GM08714 (cell line): ENCODE data around the gene NRG2.

Experiments
- H3K4me3 ChIP-seq: fragments of 200-500 bp; sonication (Bioruptor generic); 2 replicates; pipeline ENCODE4 v1.5.1; 2014; ENCODE audit warnings: mild to moderate bottlenecking, low read length, inconsistent platforms
- ZNF274 ChIP-seq: IDR thresholded peaks from 2 replicates; pipeline ENCODE4 v1.6.1; 2012; ENCODE audit warnings: mild to moderate bottlenecking, low read depth, low read length

Gene NRG2

GRCh38 chr5:139895046-139895445, 148.1 kb downstream of the NRG2 start:
- TF ChIP-seq ZNF274, result no peak

GRCh38 chr5:139893873-139894272, 149.2 kb downstream of the NRG2 start:
- TF ChIP-seq ZNF274, result no peak

More at GRCh38 chr5:139895046-139895445, 148.1 kb downstream of the NRG2 start:
- H3K4me3 ChIP-seq, result no peak overlapping the region

GRCh38 chr5:139889410-139889809, 153.7 kb downstream of the NRG2 start:
- H3K4me3 ChIP-seq, result no peak overlapping the region
- no peak for TF ChIP-seq ZNF274

More at GRCh38 chr5:139893873-139894272, 149.2 kb downstream of the NRG2 start:
- no peak overlapping the region for H3K4me3 ChIP-seq

GRCh38 chr5:139888370-139888769, 154.7 kb downstream of the NRG2 start:
- TF ChIP-seq ZNF274, result no peak
- no peak overlapping the region for H3K4me3 ChIP-seq

GRCh38 chr5:139886213-139886612, 156.9 kb downstream of the NRG2 start:
- no peak for TF ChIP-seq ZNF274
- no peak overlapping the region for H3K4me3 ChIP-seq

GRCh38 chr5:139885857-139886208, 157.3 kb downstream of the NRG2 start:
- no peak for TF ChIP-seq ZNF274
- no peak overlapping the region for H3K4me3 ChIP-seq

- TF ChIP-seq ZNF274, result no peak
- H3K4me3 ChIP-seq, result no peak overlapping the region
Observed at GRCh38 chr5:139885172-139885856, 157.8 kb downstream of the NRG2 start.

- no peak for TF ChIP-seq ZNF274
Observed at GRCh38 chr5:139884734-139885133, 158.4 kb downstream of the NRG2 start.

GRCh38 chr5:139884144-139884543, 159.0 kb downstream of the NRG2 start:
- no peak overlapping the region for H3K4me3 ChIP-seq
- TF ChIP-seq ZNF274, result no peak

More at GRCh38 chr5:139884734-139885133, 158.4 kb downstream of the NRG2 start:
- no peak overlapping the region for H3K4me3 ChIP-seq

- no peak for TF ChIP-seq ZNF274
- H3K4me3 ChIP-seq, result no peak overlapping the region
Observed at GRCh38 chr5:139882961-139883539, 160.0 kb downstream of the NRG2 start.

GRCh38 chr5:139882316-139882715, 160.8 kb downstream of the NRG2 start:
- TF ChIP-seq ZNF274, result no peak

GRCh38 chr5:139881143-139881733, 161.9 kb downstream of the NRG2 start:
- no peak overlapping the region for H3K4me3 ChIP-seq
- no peak for TF ChIP-seq ZNF274

More at GRCh38 chr5:139882316-139882715, 160.8 kb downstream of the NRG2 start:
- H3K4me3 ChIP-seq, result no peak overlapping the region

GRCh38 chr5:139880416-139881142, 162.5 kb downstream of the NRG2 start:
- H3K4me3 ChIP-seq, result no peak overlapping the region
- TF ChIP-seq ZNF274, result no peak

GRCh38 chr5:139878093-139878492, 165.0 kb downstream of the NRG2 start:
- no peak overlapping the region for H3K4me3 ChIP-seq
- TF ChIP-seq ZNF274, result no peak
